ENCODE data around the gene VAMP1.
A peak's percentile ranks its signal among the peaks of the same experiment; 100 is the strongest.

The VAMP1 gene

DNA sequence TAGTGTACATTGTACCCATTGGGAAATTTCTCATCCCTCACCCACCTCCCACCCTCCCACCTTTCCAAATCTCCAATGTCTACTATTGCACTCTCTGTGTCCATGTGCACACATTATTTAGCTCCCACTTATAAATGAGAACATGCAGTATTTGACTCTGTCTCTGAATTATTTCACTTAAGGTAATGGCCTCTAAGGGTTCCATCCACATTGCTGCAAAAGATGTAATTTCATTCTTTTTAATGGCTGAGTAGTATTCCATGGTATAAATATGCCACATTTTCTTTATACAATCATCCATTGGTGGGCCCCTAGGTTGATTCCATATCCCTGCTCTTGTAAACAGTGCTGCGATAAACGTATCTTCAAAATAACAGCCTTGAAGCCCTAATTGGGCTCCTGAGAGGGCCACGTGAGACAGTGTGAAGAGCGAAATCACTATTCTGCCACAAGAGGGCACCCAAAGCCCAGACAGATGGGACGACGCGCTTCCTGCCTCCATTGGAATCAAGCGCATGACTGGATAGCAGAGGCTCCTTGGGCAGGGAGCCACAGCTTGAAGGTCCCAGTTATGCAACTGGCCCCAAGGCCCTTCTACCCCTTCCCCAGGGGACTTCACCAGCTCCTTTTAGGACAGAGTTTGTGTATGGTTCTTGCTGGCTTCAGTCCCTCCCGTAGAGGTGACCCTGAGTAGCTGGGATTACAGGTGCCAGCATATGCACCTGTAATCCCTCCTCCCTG, 47.0 kb downstream of the VAMP1 start:
- no peak for TF ChIP-seq EZH2 (IDR thresholded peaks at IDR 0.05; ENCODE audit: borderline replicate concordance, low read length)
- TF ChIP-seq, protein P1, sequence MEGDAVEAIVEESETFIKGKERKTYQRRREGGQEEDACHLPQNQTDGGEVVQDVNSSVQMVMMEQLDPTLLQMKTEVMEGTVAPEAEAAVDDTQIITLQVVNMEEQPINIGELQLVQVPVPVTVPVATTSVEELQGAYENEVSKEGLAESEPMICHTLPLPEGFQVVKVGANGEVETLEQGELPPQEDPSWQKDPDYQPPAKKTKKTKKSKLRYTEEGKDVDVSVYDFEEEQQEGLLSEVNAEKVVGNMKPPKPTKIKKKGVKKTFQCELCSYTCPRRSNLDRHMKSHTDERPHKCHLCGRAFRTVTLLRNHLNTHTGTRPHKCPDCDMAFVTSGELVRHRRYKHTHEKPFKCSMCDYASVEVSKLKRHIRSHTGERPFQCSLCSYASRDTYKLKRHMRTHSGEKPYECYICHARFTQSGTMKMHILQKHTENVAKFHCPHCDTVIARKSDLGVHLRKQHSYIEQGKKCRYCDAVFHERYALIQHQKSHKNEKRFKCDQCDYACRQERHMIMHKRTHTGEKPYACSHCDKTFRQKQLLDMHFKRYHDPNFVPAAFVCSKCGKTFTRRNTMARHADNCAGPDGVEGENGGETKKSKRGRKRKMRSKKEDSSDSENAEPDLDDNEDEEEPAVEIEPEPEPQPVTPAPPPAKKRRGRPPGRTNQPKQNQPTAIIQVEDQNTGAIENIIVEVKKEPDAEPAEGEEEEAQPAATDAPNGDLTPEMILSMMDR (IDR thresholded peaks at IDR 0.05; ENCODE audit: low read length) = peak; percentile 93
- H3K79me2 ChIP-seq (ENCODE audit: insufficient read depth, low read length) = no peaks in the 10 kb centered on the region
- H3F3A ChIP-seq (ENCODE audit: insufficient read depth, low read length) = 0 out of 2 replicates have a peak, but pooled peaks cover 8% of the 10 kb centered on the region
- H3K36me3 ChIP-seq (ENCODE audit: insufficient read depth, low read length) = no peaks in the 10 kb centered on the region
- H3K9ac ChIP-seq (ENCODE audit: low read length) = peak overlapping the region; percentile 44; the same call in 1 of the 2 replicates
- H3K9me3 ChIP-seq (ENCODE audit: low read length) = no peaks in the 10 kb centered on the region
- peaks cover 52% of the 10 kb centered on the region for H3K4me1 ChIP-seq (ENCODE audit: insufficient read depth, low read length, severe bottlenecking)
- H3K4me2 ChIP-seq (ENCODE audit: low read length) = peak overlapping the region; percentile 52
- H3K9me2 ChIP-seq (ENCODE audit: low read depth, low read length) = no peaks in the 10 kb centered on the region
- no peak overlapping the region for H2AFZ ChIP-seq (ENCODE audit: low read length)
- H3K27me3 ChIP-seq (ENCODE audit: insufficient read depth, low read length) = no peaks in the 10 kb centered on the region
- H3K4me3 ChIP-seq (ENCODE audit: low read depth, low read length, poor library complexity, severe bottlenecking) = peak overlapping the region; percentile 16
- H3K27ac ChIP-seq (ENCODE audit: low read depth, low read length, poor library complexity, severe bottlenecking) = peak overlapping the region; percentile 100
- H4K20me1 ChIP-seq (ENCODE audit: insufficient read depth, low read length) = no peaks in the 10 kb centered on the region

DNA sequence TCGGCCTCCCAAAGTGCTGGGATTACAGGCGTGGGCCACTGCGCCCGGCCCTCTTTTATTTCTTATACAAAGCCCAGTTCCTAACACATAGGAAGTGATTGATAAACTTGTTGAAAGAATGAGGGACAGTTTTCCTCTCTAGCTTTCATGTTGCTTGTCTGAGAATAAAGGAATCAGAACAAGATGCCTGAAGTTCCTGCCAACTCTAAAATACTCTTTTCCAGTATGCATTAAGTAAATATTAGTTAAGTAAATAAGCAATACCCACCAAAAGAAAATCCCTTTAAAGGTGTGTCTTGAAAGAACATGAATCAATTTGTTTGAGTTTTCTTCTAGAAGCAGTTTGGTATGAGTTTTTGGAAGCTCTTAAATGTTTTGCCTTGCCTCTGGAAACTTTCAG, 50.1 kb downstream of the VAMP1 start:
- no peaks in the 10 kb centered on the region for H3K27me3 ChIP-seq (ENCODE audit: insufficient read depth, low read length)
- H3K4me2 ChIP-seq (ENCODE audit: low read length) = no peak overlapping the region
- no peaks in the 10 kb centered on the region for H3K9me2 ChIP-seq (ENCODE audit: low read depth, low read length)
- TF ChIP-seq EZH2 (IDR thresholded peaks at IDR 0.05; ENCODE audit: borderline replicate concordance, low read length) = no peak
- TF ChIP-seq, protein P1 (IDR thresholded peaks at IDR 0.05; ENCODE audit: low read length) = no peak
- H2AFZ ChIP-seq (ENCODE audit: low read length) = no peak overlapping the region
- H4K20me1 ChIP-seq (ENCODE audit: insufficient read depth, low read length) = no peaks in the 10 kb centered on the region
- H3K9me3 ChIP-seq (ENCODE audit: low read length) = no peaks in the 10 kb centered on the region
- H3K4me3 ChIP-seq (ENCODE audit: low read depth, low read length, poor library complexity, severe bottlenecking) = no peak overlapping the region
- H3K4me1 ChIP-seq (ENCODE audit: insufficient read depth, low read length, severe bottlenecking) = peaks cover 21% of the 10 kb centered on the region
- no peaks in the 10 kb centered on the region for H3K79me2 ChIP-seq (ENCODE audit: insufficient read depth, low read length)
- H3K27ac ChIP-seq (ENCODE audit: low read depth, low read length, poor library complexity, severe bottlenecking) = no peak overlapping the region
- no peak overlapping the region for H3K9ac ChIP-seq (ENCODE audit: low read length)
- H3K36me3 ChIP-seq (ENCODE audit: insufficient read depth, low read length) = no peaks in the 10 kb centered on the region
- 0 out of 2 replicates have a peak, but pooled peaks cover 3% of the 10 kb centered on the region for H3F3A ChIP-seq (ENCODE audit: insufficient read depth, low read length)

DNA sequence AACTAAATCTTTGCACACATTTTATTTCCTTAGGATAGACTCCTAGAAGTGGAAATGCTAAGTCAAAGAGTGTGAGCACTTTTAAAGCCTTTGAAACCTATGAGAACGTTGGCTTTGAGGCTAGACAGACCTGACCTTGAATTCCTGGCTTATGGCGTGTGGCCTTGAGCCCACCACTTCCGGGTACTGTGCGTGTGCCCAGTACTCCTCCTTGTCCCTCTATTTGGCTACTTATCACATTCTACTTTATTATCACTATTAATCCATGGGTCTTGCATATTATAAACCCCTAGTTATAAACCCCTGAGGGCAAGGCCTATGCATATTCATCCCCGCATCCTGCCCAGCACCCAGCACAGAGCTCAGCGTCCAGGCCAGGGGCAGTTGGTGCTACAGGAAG, 51.7 kb downstream of the VAMP1 start:
- H2AFZ ChIP-seq (ENCODE audit: low read length) = no peak overlapping the region
- no peak for TF ChIP-seq EZH2 (IDR thresholded peaks at IDR 0.05; ENCODE audit: borderline replicate concordance, low read length)
- TF ChIP-seq, protein P1 (IDR thresholded peaks at IDR 0.05; ENCODE audit: low read length) = no peak
- H3K27ac ChIP-seq (ENCODE audit: low read depth, low read length, poor library complexity, severe bottlenecking) = no peak overlapping the region
- no peaks in the 10 kb centered on the region for H4K20me1 ChIP-seq (ENCODE audit: insufficient read depth, low read length)
- H3K79me2 ChIP-seq (ENCODE audit: insufficient read depth, low read length) = no peaks in the 10 kb centered on the region
- H3K9ac ChIP-seq (ENCODE audit: low read length) = no peak overlapping the region
- H3K4me3 ChIP-seq (ENCODE audit: low read depth, low read length, poor library complexity, severe bottlenecking) = no peak overlapping the region
- no peaks in the 10 kb centered on the region for H3K36me3 ChIP-seq (ENCODE audit: insufficient read depth, low read length)
- no peaks in the 10 kb centered on the region for H3K9me2 ChIP-seq (ENCODE audit: low read depth, low read length)
- peaks cover 6% of the 10 kb centered on the region for H3K4me1 ChIP-seq (ENCODE audit: insufficient read depth, low read length, severe bottlenecking)
- H3F3A ChIP-seq (ENCODE audit: insufficient read depth, low read length) = no peaks in the 10 kb centered on the region
- H3K4me2 ChIP-seq (ENCODE audit: low read length) = no peak overlapping the region
- H3K27me3 ChIP-seq (ENCODE audit: insufficient read depth, low read length) = no peaks in the 10 kb centered on the region
- H3K9me3 ChIP-seq (ENCODE audit: low read length) = no peaks in the 10 kb centered on the region
